HUES64 (cell line): Measurements from ENCODE around the gene ZC3H13.

ENCODE experiments used
- H3K27ac ChIP-seq: 2 replicates; pipeline ENCODE4 v1.7.0; 2013; ENCODE audit warnings: low read depth, low read length, inconsistent platforms
- H3K27me3 ChIP-seq: 2 replicates; pipeline ENCODE4 v1.6.1; 2013; ENCODE audit warnings: mild to moderate bottlenecking, low read length; ENCODE audit not compliant: insufficient read depth
- H3K36me3 ChIP-seq: 2 replicates; pipeline ENCODE4 v1.6.1; 2013; ENCODE audit warnings: mild to moderate bottlenecking, low read length; ENCODE audit not compliant: insufficient read depth
- H3K4me1 ChIP-seq: 2 replicates; pipeline ENCODE4 v1.6.1; 2013; ENCODE audit warnings: mild to moderate bottlenecking, low read length, moderate library complexity; ENCODE audit not compliant: insufficient read depth
- H3K4me3 ChIP-seq: 2 replicates; pipeline ENCODE4 v1.5.1; 2013; ENCODE audit warnings: mild to moderate bottlenecking, low read length, moderate library complexity
- H3K9ac ChIP-seq: 2 replicates; pipeline ENCODE4 v1.6.1; 2013; ENCODE audit warnings: mild to moderate bottlenecking, low read depth, low read length
- H3K9me3 ChIP-seq: 2 replicates; pipeline ENCODE4 v1.6.1; 2013; ENCODE audit warnings: low read depth, low read length; ENCODE audit not compliant: insufficient read depth
- WGBS: fragments of 150-250, 120-280 bp; methylation state at CpG from one replicate; pipeline ENCODE4 v1.1.7; 2013; ENCODE audit warnings: missing lambda C conversion rate; 5-methylcytosine and 5-hydroxymethylcytosine counted together

Gene ZC3H13

GRCh38 chr13:45936621-45937020 is 115.9 kb downstream of the ZC3H13 start:
- H3K4me3 ChIP-seq: no peak overlapping the region
- H3K27ac ChIP-seq: no peak overlapping the region
- no peaks in the 10 kb centered on the region for H3K36me3 ChIP-seq
- no peak overlapping the region for H3K9ac ChIP-seq
- 71% methylated on average over 4 of the region's 4 CpGs for WGBS
- H3K4me1 ChIP-seq: no peaks in the 10 kb centered on the region
- 0 out of 2 replicates have a peak, but pooled peaks cover 2% of the 10 kb centered on the region for H3K27me3 ChIP-seq
- no peaks in the 10 kb centered on the region for H3K9me3 ChIP-seq

- H3K27me3 ChIP-seq: 0 out of 2 replicates have a peak, but pooled peaks cover 2% of the 10 kb centered on the region
- H3K36me3 ChIP-seq: no peaks in the 10 kb centered on the region
- H3K9me3 ChIP-seq: no peaks in the 10 kb centered on the region
- no peaks in the 10 kb centered on the region for H3K4me1 ChIP-seq
- no peak overlapping the region for H3K9ac ChIP-seq
- H3K4me3 ChIP-seq: no peak overlapping the region
- WGBS: 91% methylated on average over 5 of the region's 5 CpGs
- H3K27ac ChIP-seq: no peak overlapping the region
Observed at GRCh38 chr13:45934283-45934682, 118.3 kb downstream of the ZC3H13 start.

GRCh38 chr13:45933203-45933908 is 119.2 kb downstream of the ZC3H13 start:
- Histone ChIP-seq H3K9ac (no peak overlapping the region), H3K27me3 (0 out of 2 replicates have a peak, but pooled peaks cover 2% of the 10 kb centered on the region), H3K4me1 (no peaks in the 10 kb centered on the region), H3K36me3 (no peaks in the 10 kb centered on the region), H3K4me3 (no peak overlapping the region), H3K9me3 (no peaks in the 10 kb centered on the region), H3K27ac (no peak overlapping the region)
- 86% methylated on average over 18 of the region's 18 CpGs for WGBS

- Histone ChIP-seq H3K4me1 (no peaks in the 10 kb centered on the region), H3K27me3 (0 out of 2 replicates have a peak, but pooled peaks cover 2% of the 10 kb centered on the region), H3K9ac (no peak overlapping the region), H3K27ac (no peak overlapping the region), H3K4me3 (no peak overlapping the region), H3K9me3 (no peaks in the 10 kb centered on the region), H3K36me3 (no peaks in the 10 kb centered on the region)
- 93% methylated on average over 3 of the region's 3 CpGs for WGBS
Observed at GRCh38 chr13:45932676-45933075, 119.9 kb downstream of the ZC3H13 start.

- Histone ChIP-seq H3K36me3 (no peaks in the 10 kb centered on the region), H3K4me1 (no peaks in the 10 kb centered on the region), H3K27me3 (0 out of 2 replicates have a peak, but pooled peaks cover 2% of the 10 kb centered on the region), H3K9ac (no peak overlapping the region), H3K27ac (no peak overlapping the region), H3K4me3 (no peak overlapping the region), H3K9me3 (no peaks in the 10 kb centered on the region)
- WGBS: 95% methylated on average over 5 of the region's 5 CpGs
Observed at GRCh38 chr13:45932172-45932571, 120.4 kb downstream of the ZC3H13 start.

GRCh38 chr13:45931211-45931610 is 121.3 kb downstream of the ZC3H13 start:
- Histone ChIP-seq H3K36me3 (no peaks in the 10 kb centered on the region), H3K9ac (no peak overlapping the region), H3K27me3 (0 out of 2 replicates have a peak, but pooled peaks cover 2% of the 10 kb centered on the region), H3K9me3 (no peaks in the 10 kb centered on the region), H3K4me3 (no peak overlapping the region), H3K4me1 (no peaks in the 10 kb centered on the region), H3K27ac (no peak overlapping the region)
- WGBS: 97% methylated on average over 3 of the region's 3 CpGs

GRCh38 chr13:45930177-45930576 is 122.4 kb downstream of the ZC3H13 start:
- no peaks in the 10 kb centered on the region for H3K36me3 ChIP-seq
- no peaks in the 10 kb centered on the region for H3K9me3 ChIP-seq
- no peak overlapping the region for H3K4me3 ChIP-seq
- WGBS: 96% methylated on average over 7 of the region's 7 CpGs
- no peaks in the 10 kb centered on the region for H3K27me3 ChIP-seq
- H3K27ac ChIP-seq: no peak overlapping the region
- no peaks in the 10 kb centered on the region for H3K4me1 ChIP-seq
- H3K9ac ChIP-seq: no peak overlapping the region

GRCh38 chr13:45928843-45929242 is 123.7 kb downstream of the ZC3H13 start:
- Histone ChIP-seq H3K4me1 (no peaks in the 10 kb centered on the region), H3K27me3 (no peaks in the 10 kb centered on the region), H3K36me3 (no peaks in the 10 kb centered on the region), H3K4me3 (no peak overlapping the region), H3K9me3 (no peaks in the 10 kb centered on the region), H3K27ac (no peak overlapping the region), H3K9ac (no peak overlapping the region)
- 86% methylated on average over 2 of the region's 2 CpGs for WGBS

GRCh38 chr13:45928176-45928575 is 124.4 kb downstream of the ZC3H13 start:
- no peaks in the 10 kb centered on the region for H3K36me3 ChIP-seq
- no peak overlapping the region for H3K27ac ChIP-seq
- no peaks in the 10 kb centered on the region for H3K4me1 ChIP-seq
- H3K27me3 ChIP-seq: no peaks in the 10 kb centered on the region
- H3K4me3 ChIP-seq: no peak overlapping the region
- H3K9me3 ChIP-seq: no peaks in the 10 kb centered on the region
- WGBS: 92% methylated on average over 5 of the region's 5 CpGs
- H3K9ac ChIP-seq: no peak overlapping the region

- Histone ChIP-seq H3K9ac (no peak overlapping the region), H3K27ac (no peak overlapping the region), H3K36me3 (no peaks in the 10 kb centered on the region), H3K27me3 (no peaks in the 10 kb centered on the region), H3K4me3 (no peak overlapping the region), H3K9me3 (no peaks in the 10 kb centered on the region), H3K4me1 (no peaks in the 10 kb centered on the region)
- WGBS: 80% methylated on average over 3 of the region's 3 CpGs
Observed at GRCh38 chr13:45926741-45927140, 125.8 kb downstream of the ZC3H13 start.

- Histone ChIP-seq H3K36me3 (no peaks in the 10 kb centered on the region), H3K27ac (no peak overlapping the region), H3K4me3 (no peak overlapping the region), H3K9ac (no peak overlapping the region), H3K27me3 (no peaks in the 10 kb centered on the region), H3K9me3 (no peaks in the 10 kb centered on the region), H3K4me1 (no peaks in the 10 kb centered on the region)
- WGBS: 85% methylated on average over 2 of the region's 3 CpGs
Observed at GRCh38 chr13:45925151-45925550, 127.4 kb downstream of the ZC3H13 start.
